Mammary epithelial cell (primary cell): ENCODE results near the gene DRAM2.
"Not testable (repeated sequence)": the region's sequence is repeated elsewhere in the genome, so short reads cannot be mapped to it uniquely, and the experiment has no call there.

Source experiments
- EZH2 ChIP-seq: IDR thresholded peaks from 2 replicates; pipeline ENCODE4 v1.6.1; 2012; ENCODE audit warnings: low read length, inconsistent platforms, borderline replicate concordance
- TF ChIP-seq, protein P1 (sequence below), 2 donors: IDR thresholded peaks in 1 of 2; conservative IDR thresholded peaks in 1 of 2; 2 replicates each; pipeline ENCODE4 v1.5.1; 2011 to 2012; ENCODE audit warnings: inconsistent platforms in 2 of 2, low read length in 2 of 2, mild to moderate bottlenecking in 2 of 2, control low read depth in 1 of 2, low read depth in 1 of 2; ENCODE audit not compliant: insufficient read depth in 1 of 2; ENCODE audit errors: extremely low read depth in 1 of 2

DNA sequence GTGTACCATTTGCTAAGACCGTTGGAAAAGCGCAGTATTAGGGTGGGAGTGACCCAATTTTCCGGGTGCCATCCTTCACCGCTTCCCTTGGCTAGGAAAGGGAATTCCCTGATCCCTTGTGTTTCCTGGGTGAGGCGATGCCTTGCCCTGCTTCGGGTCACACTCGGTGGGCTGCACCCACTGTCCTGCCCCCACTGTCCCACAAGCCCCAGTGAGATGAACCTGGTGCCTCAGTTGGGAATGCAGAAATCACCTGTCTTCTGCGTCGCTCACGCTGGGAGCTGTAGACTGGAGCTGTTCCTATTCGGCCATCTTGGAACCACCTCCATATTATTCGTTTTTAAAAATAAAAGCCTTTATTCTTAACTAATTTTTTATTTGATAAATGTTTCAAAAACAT lies 60.6 kb downstream of the DRAM2 start:
- TF ChIP-seq, protein P1, sequence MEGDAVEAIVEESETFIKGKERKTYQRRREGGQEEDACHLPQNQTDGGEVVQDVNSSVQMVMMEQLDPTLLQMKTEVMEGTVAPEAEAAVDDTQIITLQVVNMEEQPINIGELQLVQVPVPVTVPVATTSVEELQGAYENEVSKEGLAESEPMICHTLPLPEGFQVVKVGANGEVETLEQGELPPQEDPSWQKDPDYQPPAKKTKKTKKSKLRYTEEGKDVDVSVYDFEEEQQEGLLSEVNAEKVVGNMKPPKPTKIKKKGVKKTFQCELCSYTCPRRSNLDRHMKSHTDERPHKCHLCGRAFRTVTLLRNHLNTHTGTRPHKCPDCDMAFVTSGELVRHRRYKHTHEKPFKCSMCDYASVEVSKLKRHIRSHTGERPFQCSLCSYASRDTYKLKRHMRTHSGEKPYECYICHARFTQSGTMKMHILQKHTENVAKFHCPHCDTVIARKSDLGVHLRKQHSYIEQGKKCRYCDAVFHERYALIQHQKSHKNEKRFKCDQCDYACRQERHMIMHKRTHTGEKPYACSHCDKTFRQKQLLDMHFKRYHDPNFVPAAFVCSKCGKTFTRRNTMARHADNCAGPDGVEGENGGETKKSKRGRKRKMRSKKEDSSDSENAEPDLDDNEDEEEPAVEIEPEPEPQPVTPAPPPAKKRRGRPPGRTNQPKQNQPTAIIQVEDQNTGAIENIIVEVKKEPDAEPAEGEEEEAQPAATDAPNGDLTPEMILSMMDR (conservative IDR thresholded peaks at IDR 0.05 in 1 of 2, IDR thresholded peaks at IDR 0.05 in 1 of 2; ENCODE audit: extremely low read depth in 1 of 2, insufficient read depth in 1 of 2, low read depth in 1 of 2, low read length in 2 of 2): not testable (repeated sequence)
- TF ChIP-seq EZH2: not testable (repeated sequence)
